Loucy (cell line): ENCODE results near the gene PARP8.
A peak's percentile ranks its signal among the peaks of the same experiment; 100 is the strongest.

ENCODE experiments used
- H2AFZ ChIP-seq: fragments of 200-600 bp; sonication (generic); 2 replicates; pipeline ENCODE4 v1.6.0; 2016; ENCODE audit warnings: antibody characterized with exemption, mild to moderate bottlenecking, low read length, moderate library complexity
- H3F3A ChIP-seq: fragments of 200-600 bp; 2 replicates; pipeline ENCODE4 v1.6.0; 2016; ENCODE audit warnings: antibody characterized with exemption, low read depth, mild to moderate bottlenecking
- H3K27me3 ChIP-seq: fragments of 200-600 bp; sonication (generic); 2 replicates; pipeline ENCODE4 v1.6.1; 2014; ENCODE audit warnings: low read length, mild to moderate bottlenecking; ENCODE audit not compliant: insufficient read depth, poor library complexity, severe bottlenecking
- H3K36me3 ChIP-seq: fragments of 200-600 bp; sonication (generic); 2 replicates; pipeline ENCODE4 v1.6.1; 2016; ENCODE audit warnings: low read length; ENCODE audit not compliant: insufficient read depth
- H3K4me1 ChIP-seq: fragments of 200-600 bp; sonication (generic); 2 replicates; pipeline ENCODE4 v1.5.1; 2014; ENCODE audit warnings: low read length, mild to moderate bottlenecking; ENCODE audit not compliant: insufficient read depth, poor library complexity, severe bottlenecking
- H3K4me2 ChIP-seq: fragments of 200-600 bp; sonication (generic); 2 replicates; pipeline ENCODE4 v1.6.0; 2014; ENCODE audit warnings: antibody characterized with exemption, low read length, low read depth, mild to moderate bottlenecking; ENCODE audit not compliant: poor library complexity, severe bottlenecking
- H3K4me3 ChIP-seq: fragments of 200-600 bp; sonication (generic); 2 replicates; pipeline ENCODE4 v1.5.1; 2014; ENCODE audit warnings: low read length, mild to moderate bottlenecking, mixed read lengths; ENCODE audit not compliant: poor library complexity, severe bottlenecking
- H3K79me2 ChIP-seq: fragments of 200-600 bp; sonication (generic); 2 replicates; pipeline ENCODE4 v1.6.1; 2014; ENCODE audit warnings: low read length; ENCODE audit not compliant: insufficient read depth
- H3K9ac ChIP-seq: fragments of 200-600 bp; sonication (generic); 2 replicates; pipeline ENCODE4 v1.6.0; 2014; ENCODE audit warnings: mild to moderate bottlenecking, low read depth, low read length, moderate library complexity; ENCODE audit not compliant: poor library complexity, severe bottlenecking
- H3K9me2 ChIP-seq: fragments of 200-600 bp; sonication (generic); replicated peaks from 2 replicates; pipeline ENCODE4 v1.6.1; 2016; ENCODE audit warnings: low read depth, low read length, mixed read lengths
- H3K9me3 ChIP-seq: fragments of 200-600 bp; sonication (generic); 2 replicates; pipeline ENCODE4 v1.6.1; 2014; ENCODE audit warnings: mild to moderate bottlenecking, antibody characterized with exemption, low read length, low read depth; ENCODE audit not compliant: insufficient read depth
- H4K20me1 ChIP-seq: fragments of 200-600 bp; sonication (generic); 2 replicates; pipeline ENCODE4 v1.6.0; 2014; ENCODE audit warnings: antibody characterized with exemption, low read length, mild to moderate bottlenecking; ENCODE audit not compliant: insufficient read depth, poor library complexity, severe bottlenecking
- EZH2phosphoT487 ChIP-seq: fragments of 200-600 bp; IDR thresholded peaks from 2 replicates; pipeline ENCODE4 v1.6.1; 2018; ENCODE audit warnings: antibody characterized with exemption, mild to moderate bottlenecking, moderate library complexity, borderline replicate concordance
- TF ChIP-seq, protein P1 (sequence below): fragments of 200-600 bp; sonication (generic); conservative IDR thresholded peaks from 2 replicates; pipeline ENCODE4 v1.5.1; 2014; ENCODE audit warnings: mild to moderate bottlenecking, antibody characterized with exemption, low read length

The PARP8 gene

DNA sequence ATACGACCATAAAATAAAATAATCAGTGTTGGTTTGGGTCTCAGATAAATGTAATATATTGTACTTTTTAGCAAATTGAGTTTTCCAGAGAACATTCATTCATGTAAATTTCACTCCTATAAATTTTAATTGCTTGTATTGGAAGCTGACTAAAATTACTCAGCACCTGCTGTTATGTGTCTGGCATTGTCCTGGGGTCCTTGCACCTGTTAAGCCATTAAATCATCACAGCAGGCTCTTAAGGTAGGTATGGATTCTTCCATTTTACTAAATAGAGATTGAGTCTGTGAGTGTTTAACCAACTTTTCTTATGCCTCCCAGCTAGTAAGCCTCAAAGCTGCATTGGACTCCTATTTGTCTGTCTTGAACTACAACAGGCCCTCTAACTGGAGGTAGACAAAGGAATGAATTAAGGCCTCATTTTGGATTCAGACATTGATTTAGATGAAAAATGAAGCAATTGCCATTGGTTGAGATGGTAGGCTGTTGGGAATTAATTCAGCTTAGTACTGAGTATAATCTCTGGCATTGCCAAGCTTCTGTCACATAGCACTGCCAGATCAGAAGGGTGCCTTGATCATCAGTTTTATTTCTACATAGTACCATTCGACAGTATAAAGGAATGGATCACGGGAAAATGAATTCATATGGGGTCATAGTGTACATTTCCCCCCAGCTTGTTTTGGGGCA is 78.9 kb downstream of the PARP8 start:
- no peaks in the 10 kb centered on the region for H4K20me1 ChIP-seq
- no peaks in the 10 kb centered on the region for H3K36me3 ChIP-seq
- peak overlapping the region; percentile 58 for H3K9ac ChIP-seq
- H3K4me3 ChIP-seq = peak overlapping the region; percentile 75
- H3K4me1 ChIP-seq = peaks cover 47% of the 10 kb centered on the region
- TF ChIP-seq, protein P1, sequence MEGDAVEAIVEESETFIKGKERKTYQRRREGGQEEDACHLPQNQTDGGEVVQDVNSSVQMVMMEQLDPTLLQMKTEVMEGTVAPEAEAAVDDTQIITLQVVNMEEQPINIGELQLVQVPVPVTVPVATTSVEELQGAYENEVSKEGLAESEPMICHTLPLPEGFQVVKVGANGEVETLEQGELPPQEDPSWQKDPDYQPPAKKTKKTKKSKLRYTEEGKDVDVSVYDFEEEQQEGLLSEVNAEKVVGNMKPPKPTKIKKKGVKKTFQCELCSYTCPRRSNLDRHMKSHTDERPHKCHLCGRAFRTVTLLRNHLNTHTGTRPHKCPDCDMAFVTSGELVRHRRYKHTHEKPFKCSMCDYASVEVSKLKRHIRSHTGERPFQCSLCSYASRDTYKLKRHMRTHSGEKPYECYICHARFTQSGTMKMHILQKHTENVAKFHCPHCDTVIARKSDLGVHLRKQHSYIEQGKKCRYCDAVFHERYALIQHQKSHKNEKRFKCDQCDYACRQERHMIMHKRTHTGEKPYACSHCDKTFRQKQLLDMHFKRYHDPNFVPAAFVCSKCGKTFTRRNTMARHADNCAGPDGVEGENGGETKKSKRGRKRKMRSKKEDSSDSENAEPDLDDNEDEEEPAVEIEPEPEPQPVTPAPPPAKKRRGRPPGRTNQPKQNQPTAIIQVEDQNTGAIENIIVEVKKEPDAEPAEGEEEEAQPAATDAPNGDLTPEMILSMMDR = no peak
- no peak for TF ChIP-seq EZH2phosphoT487
- peak overlapping the region; percentile 59 for H2AFZ ChIP-seq
- H3K79me2 ChIP-seq = peaks cover 78% of the 10 kb centered on the region
- H3K9me2 ChIP-seq = no peaks in the 10 kb centered on the region
- no peaks in the 10 kb centered on the region for H3K9me3 ChIP-seq
- peak overlapping the region; percentile 83 for H3K4me2 ChIP-seq
- no peaks in the 10 kb centered on the region for H3K27me3 ChIP-seq
- no peaks in the 10 kb centered on the region for H3F3A ChIP-seq

DNA sequence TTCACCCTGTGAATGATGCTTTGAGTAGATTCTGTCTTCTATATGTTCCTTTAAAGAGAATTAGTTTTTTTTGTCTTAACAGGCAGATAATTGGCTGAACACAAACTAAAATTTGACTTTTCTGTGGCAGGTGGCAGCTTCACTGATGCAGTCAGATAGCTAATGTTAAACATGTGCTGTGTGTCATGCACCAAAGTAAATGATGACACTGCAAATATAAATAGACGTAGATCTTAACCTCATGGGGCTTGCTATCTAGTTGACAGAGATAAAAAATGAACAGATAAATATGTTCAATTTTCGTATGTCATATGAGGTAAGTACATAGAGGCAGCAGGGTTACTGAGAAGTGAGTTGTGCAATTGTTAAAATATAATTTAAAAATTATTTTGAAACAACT is 82.7 kb downstream of the PARP8 start:
- no peak overlapping the region for H3K9ac ChIP-seq

DNA sequence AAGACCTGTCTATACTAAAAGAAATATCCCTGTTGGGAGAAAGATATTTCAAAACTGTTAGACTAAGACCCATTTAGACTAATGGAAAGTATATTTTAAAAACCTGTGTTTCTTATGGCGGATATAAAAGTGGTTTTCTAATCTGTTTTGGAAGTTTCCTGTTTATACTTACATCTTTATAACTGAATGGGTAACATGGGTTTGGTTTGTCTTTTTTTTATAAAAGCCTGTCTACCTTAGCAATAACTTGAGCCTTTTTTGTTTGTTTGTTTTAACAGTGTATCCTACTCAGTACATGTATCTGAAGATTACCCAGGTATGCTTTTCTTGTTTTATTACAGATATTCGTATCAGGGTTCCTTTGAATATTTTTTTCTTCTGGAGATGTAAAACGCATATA is 83.4 kb downstream of the PARP8 start:
- TF ChIP-seq EZH2phosphoT487 = no peak
- TF ChIP-seq, protein P1 = no peak
- Histone ChIP-seq H3K27me3 (no peaks in the 10 kb centered on the region), H3K79me2 (peaks cover 42% of the 10 kb centered on the region), H4K20me1 (no peaks in the 10 kb centered on the region), H3K4me3 (no peak overlapping the region), H3F3A (no peaks in the 10 kb centered on the region), H3K9me3 (no peaks in the 10 kb centered on the region), H2AFZ (no peak overlapping the region), H3K4me1 (peaks cover 23% of the 10 kb centered on the region), H3K9ac (no peak overlapping the region), H3K4me2 (no peak overlapping the region), H3K36me3 (no peaks in the 10 kb centered on the region), H3K9me2 (no peaks in the 10 kb centered on the region)

More for the DNA sequence above, 82.7 kb downstream of the PARP8 start:
- H3K36me3 ChIP-seq = no peaks in the 10 kb centered on the region
- no peaks in the 10 kb centered on the region for H3K27me3 ChIP-seq
- H3K4me1 ChIP-seq = peaks cover 29% of the 10 kb centered on the region
- H4K20me1 ChIP-seq = no peaks in the 10 kb centered on the region
- no peaks in the 10 kb centered on the region for H3K9me2 ChIP-seq
- H2AFZ ChIP-seq = no peak overlapping the region
- no peak overlapping the region for H3K4me2 ChIP-seq
- H3K4me3 ChIP-seq = no peak overlapping the region
- H3F3A ChIP-seq = no peaks in the 10 kb centered on the region
- H3K9me3 ChIP-seq = no peaks in the 10 kb centered on the region
- peaks cover 49% of the 10 kb centered on the region for H3K79me2 ChIP-seq
- TF ChIP-seq, protein P1 = no peak
- no peak for TF ChIP-seq EZH2phosphoT487
